GM18868 (cell line): ENCODE data around the gene STARD13.

Experiments
- ATAC-seq: cut with Tn5 transposase; IDR thresholded peaks from one replicate; pipeline ENCODE4 v1.9.1; 2021; ENCODE audit warnings: mild to moderate bottlenecking, moderate library complexity; ENCODE audit not compliant: unreplicated experiment

Gene STARD13

GRCh38 chr13:33101835-33102234 is 183.7 kb downstream of the STARD13 start:
- no peak for ATAC-seq

- no peak for ATAC-seq
Observed at GRCh38 chr13:33100886-33101285, 184.7 kb downstream of the STARD13 start.

GRCh38 chr13:33099860-33100259 is 185.7 kb downstream of the STARD13 start:
- ATAC-seq = no peak

- peak; percentile 50 for ATAC-seq
Observed at GRCh38 chr13:33096886-33097605, 188.5 kb downstream of the STARD13 start.

DNA sequence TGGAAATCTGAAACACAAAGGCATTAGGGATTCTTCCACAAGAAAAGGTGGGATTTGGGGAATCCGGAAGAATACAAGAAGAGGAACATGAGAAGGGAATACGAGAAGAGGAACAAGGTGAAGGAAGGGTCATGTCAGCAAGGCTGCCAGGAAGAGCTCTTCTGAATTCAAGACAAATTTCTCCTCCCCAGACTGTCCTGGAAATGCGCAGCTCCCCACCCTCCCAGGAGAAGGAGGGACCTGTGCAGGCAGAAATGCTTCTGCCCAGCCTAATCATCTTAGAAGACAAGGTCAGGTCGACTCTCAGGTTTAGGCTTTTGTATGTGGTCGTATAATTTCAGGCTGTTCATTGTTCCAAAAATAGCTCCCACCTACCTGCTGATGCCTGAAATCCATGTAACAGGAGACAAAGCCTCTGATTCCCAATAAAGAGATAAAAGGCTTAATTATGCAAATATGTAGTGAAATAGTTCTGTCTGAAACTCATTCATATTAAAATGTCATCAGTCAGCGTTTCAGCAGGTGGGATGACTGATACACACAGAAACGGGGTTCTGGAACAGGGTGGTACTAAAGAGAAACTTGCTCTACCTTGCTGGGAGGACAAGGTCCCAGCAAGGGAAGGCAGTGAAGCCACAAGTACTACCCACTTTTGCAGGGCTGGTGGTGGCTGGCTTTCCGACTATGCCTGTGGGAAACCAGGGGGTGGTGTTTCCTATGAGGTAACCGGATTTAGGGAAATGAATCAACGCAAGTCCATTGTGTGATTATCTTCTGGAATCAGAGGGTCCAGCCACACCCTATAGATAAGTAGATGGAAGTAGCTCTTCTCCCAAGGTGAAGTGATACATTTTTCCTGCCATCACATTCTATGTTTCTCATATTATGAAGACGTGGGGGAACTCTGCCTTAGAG is 193.2 kb downstream of the STARD13 start:
- ATAC-seq = no peak

DNA sequence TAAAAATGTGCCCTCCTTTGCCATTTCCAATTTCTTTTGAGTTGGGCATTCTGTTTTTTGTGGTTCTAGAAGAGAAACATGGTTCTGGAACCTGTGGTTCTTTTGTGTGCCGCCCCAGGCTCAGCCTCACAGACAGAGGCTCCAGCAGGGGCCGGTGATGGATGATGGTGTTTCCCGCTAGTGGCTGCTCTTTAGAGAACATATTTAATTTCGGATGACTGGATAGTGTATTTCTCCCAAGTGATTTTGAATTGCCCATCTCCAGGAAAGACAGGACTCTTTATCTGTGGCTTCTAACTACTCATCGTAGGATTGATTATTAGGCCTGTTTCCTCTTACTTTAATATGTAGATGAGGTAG is 194.2 kb downstream of the STARD13 start:
- ATAC-seq = no peak

- no peak for ATAC-seq
Observed at GRCh38 chr13:33090755-33091414, 194.7 kb downstream of the STARD13 start.

DNA sequence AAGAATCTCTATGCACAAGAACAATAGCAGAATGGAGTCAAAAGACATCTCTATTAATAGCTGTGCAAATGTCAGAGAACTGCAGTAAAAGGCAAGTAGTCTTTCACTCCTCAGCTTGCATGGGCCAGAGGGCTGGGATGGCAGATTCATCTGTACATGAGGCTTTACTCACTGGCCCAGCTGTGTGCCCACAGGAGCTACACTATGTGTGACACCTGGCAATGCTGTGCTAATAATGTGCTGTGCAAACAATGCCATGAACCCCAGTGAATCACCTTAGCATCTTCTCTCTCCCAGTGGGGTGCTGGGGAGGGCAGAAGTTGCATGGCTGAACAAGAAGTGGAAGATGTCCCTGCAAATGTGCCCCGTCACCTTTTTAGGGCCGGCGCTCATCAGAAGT is 196.2 kb downstream of the STARD13 start:
- no peak for ATAC-seq

GRCh38 chr13:33087790-33088189 is 197.8 kb downstream of the STARD13 start:
- no peak for ATAC-seq

- ATAC-seq = no peak
Observed at GRCh38 chr13:33087091-33087490, 198.5 kb downstream of the STARD13 start.

DNA sequence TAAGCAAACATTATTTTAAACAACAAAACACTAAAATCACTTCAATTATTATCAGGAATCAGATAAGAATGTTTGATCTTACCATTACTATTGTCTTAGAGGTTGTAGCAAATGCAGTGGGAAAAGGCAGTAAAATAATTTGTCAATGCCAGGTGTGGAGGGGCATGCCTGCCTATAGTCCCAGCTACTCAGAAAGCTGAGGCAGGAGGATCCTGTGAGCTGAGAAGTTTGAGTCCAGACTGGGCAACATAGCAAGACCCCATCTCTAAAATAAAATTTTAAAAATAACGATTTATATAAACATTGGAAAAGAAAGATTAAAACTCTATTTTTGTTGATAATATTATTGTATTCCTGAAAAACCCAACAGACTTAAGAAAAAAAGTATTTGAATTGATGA is 202.5 kb downstream of the STARD13 start:
- ATAC-seq = no peak

DNA sequence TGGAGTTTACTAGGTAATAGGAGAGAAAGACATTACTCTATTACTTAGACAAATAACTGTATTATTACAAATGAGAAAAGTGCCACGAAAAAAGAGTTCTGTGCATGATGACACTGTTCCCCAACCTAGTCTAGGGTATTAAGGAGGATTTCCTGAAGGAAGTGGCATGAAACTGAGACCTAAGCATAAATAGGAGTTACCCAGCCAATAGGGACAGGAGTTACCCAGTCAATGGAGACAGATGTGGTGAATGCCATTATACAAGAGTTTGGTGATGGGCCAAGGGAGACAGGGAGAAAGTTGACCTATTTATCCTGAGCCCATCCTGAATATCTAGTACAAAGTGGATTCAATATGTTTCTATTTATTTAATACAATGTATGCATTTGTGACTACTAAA is 203.9 kb downstream of the STARD13 start:
- no peak for ATAC-seq

DNA sequence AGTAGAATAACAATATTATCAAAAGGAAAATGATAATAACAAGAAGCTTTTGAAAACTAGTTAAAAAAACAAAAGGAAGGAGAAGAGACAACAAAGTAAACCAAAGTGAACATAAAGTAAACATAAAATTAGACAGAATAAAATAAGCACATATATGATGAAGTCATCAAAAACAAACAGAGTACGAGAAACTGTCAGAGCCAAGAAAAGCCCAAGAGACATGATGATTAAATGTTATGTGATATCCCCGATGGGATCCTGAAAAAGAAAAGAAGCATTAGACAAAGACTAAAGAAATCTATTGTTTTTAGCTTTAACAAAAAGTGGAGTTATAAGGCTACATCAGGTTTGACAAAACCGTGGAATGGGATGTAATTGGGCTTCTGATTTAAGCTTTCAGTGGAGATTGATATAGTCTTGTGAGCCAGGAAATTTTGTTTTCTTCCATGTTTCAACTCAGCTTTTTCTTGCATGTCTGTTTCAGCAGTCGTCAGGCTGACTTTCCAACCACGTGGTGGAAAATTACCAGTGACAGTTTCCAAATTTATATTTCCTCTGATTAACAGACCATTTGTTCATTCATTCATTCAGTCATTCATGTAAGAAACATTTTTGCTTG is 204.5 kb downstream of the STARD13 start:
- ATAC-seq = no peak

GRCh38 chr13:33079960-33080359 is 205.6 kb downstream of the STARD13 start:
- ATAC-seq = no peak

DNA sequence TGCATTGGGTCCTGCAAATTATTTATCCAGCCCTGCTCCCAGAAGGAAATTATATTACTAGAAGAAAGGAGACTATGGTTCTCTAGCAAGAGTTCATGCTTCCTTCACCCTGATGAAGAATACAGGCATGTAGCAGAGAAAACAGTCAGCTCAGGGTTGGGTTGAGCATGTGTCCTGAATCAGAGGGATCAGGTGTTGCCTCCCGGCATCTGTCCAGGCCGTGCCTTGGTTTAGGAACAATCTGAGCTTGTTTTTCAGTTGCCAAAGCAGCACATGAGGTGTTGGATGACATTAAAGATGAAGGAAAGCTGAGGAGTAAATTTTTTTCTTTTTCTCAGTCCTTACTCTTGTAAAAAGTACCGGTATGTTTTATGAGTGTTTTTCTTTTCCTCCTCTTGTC is 207.3 kb downstream of the STARD13 start:
- no peak for ATAC-seq

DNA sequence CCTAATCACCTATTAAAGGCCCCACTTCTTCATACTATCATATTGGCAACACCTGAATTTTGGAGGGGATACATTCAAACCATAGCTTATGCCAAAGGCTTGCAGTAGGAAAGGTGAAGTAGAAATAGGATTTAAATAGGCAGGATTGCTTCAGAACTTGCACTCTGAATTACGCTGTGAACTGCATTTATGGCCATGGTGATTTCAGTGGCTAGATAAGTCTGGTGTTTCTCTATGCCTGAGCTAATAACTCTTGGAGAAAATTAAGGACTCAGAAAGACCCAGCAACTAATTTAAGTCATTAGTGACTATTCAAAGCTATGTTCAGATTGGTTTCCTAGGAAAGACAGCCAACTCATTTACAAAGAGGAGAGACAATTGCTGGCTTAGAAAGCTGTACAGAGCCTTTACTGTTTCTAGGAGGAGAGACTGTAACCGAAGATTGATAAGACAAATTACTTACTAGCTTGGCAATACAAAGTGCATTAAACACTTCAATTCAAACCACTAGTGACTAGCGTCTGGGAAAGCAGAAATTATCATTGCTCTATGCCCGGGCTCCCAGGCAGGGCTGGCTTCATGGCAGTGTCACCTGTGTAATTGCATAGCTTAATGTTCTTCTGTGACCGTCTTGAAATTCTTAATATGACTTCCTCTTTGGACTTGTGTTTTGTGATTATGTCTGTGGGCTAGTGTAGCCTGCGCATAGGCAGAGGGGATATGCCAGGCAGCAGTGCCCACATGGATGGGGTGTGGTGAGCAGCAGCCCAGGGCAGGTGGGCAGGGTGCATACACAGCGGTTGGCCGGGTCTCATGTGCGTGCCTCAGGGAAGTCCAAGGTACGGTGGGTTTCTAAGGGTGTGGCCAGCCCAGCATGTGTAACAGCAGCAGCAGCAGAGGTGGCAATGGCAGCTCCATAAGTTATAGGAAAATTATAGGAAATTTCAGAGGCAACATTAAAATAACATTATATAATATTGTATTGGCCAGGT is 209.3 kb downstream of the STARD13 start:
- no peak for ATAC-seq

DNA sequence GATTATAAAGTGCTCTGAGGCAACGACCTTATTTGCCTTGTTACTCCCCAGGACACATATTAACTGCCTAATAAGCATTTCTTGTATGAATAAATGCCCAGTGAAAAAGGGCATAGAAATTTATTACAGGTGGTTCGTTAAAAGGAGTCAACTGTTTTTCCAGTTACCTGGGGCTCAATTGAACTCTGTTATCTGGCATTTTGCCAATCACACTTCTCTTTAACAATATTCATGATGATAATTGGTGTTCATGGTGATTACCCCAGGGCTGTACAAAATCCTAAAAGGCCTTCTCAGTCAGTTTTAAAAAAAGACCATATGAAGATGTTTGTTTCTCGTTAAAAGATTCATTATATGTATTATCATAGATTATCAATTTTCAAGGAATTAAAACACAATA is 212.2 kb downstream of the STARD13 start:
- ATAC-seq = no peak

- no peak for ATAC-seq
Observed at GRCh38 chr13:33072759-33073158, 212.8 kb downstream of the STARD13 start.

DNA sequence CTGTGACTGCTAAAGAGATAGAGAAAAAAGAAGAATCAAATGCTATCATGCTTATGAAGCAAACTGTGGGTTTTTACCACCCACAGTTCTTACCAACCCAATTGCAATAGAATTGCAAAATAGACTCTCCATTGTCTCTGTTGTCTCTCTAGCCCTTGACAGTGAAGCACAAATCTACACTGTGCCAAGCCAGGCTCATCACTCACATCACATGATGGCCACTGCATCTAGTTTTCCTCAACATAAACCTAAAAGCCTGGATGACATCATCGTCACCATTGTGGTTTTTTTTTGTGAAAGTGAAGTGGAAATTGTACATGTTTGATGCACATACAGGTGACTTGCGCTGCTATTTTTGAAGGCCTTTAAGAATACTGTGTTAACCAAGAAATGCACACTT is 213.3 kb downstream of the STARD13 start:
- no peak for ATAC-seq

GRCh38 chr13:33070713-33071112 is 214.8 kb downstream of the STARD13 start:
- ATAC-seq = no peak
